ENCODE measurements around the gene CNTD1.
"Not testable (repeated sequence)": the region's sequence is repeated elsewhere in the genome, so short reads cannot be mapped to it uniquely, and the experiment has no call there.

Gene CNTD1

DNA sequence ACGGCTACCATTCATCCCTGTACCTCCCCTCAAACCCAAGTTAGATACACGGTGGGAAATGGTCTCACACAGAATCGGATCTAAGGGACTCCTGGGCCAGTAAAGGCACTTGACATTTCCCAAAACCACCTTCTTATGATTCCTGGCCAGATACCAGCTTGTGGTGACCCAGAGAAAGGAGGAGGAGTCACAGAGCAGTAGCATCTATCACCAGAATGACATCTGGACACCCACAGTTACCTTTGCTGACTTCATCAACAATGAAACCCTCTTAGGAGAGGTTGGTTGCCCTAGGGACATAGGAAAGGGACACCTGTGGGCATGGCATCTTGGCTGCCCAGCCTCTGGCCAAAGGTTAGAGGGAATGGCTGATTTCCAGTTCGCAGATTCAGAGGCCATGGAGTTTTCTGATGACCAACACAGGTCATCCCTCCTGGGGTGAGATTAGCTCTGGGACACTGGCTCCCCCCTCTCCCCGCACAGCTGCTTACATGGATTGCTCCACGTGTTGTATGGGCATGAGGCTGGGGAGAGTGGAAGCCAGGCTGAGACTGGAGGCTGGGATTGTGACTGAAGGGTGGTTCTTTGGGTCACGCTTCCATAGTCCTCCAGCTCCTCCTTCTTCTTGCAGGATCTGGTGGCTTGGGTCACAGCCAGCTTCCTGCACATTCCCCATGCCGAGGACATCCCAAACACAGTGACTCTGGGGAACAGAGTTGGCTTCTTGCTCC lies 51.0 kb downstream of the CNTD1 start:
- no peaks in the 10 kb centered on the region for H3K9me2 ChIP-seq (replicated peaks; ENCODE audit: low read depth, low read length)
- H3K4me1 ChIP-seq (ENCODE audit: insufficient read depth, low read length, poor library complexity, severe bottlenecking) = no peaks in the 10 kb centered on the region
- H4K20me1 ChIP-seq (ENCODE audit: insufficient read depth, low read length, poor library complexity, severe bottlenecking) = no peaks in the 10 kb centered on the region
- no peak overlapping the region for H2AFZ ChIP-seq (ENCODE audit: low read length)
- H3K9me3 ChIP-seq (ENCODE audit: insufficient read depth, low read depth, low read length) = no peaks in the 10 kb centered on the region
- no peak overlapping the region for H3K4me3 ChIP-seq (ENCODE audit: low read length, poor library complexity, severe bottlenecking)
- H3K4me2 ChIP-seq (ENCODE audit: low read depth, low read length, poor library complexity, severe bottlenecking) = no peak overlapping the region
- no peaks in the 10 kb centered on the region for H3F3A ChIP-seq (ENCODE audit: low read depth)
- H3K79me2 ChIP-seq (ENCODE audit: insufficient read depth, low read length) = no peaks in the 10 kb centered on the region
- TF ChIP-seq, protein P1, sequence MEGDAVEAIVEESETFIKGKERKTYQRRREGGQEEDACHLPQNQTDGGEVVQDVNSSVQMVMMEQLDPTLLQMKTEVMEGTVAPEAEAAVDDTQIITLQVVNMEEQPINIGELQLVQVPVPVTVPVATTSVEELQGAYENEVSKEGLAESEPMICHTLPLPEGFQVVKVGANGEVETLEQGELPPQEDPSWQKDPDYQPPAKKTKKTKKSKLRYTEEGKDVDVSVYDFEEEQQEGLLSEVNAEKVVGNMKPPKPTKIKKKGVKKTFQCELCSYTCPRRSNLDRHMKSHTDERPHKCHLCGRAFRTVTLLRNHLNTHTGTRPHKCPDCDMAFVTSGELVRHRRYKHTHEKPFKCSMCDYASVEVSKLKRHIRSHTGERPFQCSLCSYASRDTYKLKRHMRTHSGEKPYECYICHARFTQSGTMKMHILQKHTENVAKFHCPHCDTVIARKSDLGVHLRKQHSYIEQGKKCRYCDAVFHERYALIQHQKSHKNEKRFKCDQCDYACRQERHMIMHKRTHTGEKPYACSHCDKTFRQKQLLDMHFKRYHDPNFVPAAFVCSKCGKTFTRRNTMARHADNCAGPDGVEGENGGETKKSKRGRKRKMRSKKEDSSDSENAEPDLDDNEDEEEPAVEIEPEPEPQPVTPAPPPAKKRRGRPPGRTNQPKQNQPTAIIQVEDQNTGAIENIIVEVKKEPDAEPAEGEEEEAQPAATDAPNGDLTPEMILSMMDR (conservative IDR thresholded peaks at IDR 0.05; ENCODE audit: low read length) = no peak
- no peak for TF ChIP-seq EZH2phosphoT487 (IDR thresholded peaks at IDR 0.05; ENCODE audit: borderline replicate concordance)
- no peaks in the 10 kb centered on the region for H3K27me3 ChIP-seq (ENCODE audit: insufficient read depth, low read length, poor library complexity, severe bottlenecking)
- no peak overlapping the region for H3K9ac ChIP-seq (ENCODE audit: low read depth, low read length, poor library complexity, severe bottlenecking)
- H3K36me3 ChIP-seq (ENCODE audit: insufficient read depth, low read length) = peaks cover 11% of the 10 kb centered on the region; the same call in 1 of the 2 replicates

- no peak within 1 kb of the TSS for H3K4me2 ChIP-seq (ENCODE audit: low read depth, low read length, poor library complexity, severe bottlenecking)
- H3K9me3 ChIP-seq (ENCODE audit: insufficient read depth, low read depth, low read length) = no peaks in the 10 kb centered on the region
- no peaks in the 10 kb centered on the region for H3F3A ChIP-seq (ENCODE audit: low read depth)
- TF ChIP-seq EZH2phosphoT487 (IDR thresholded peaks at IDR 0.05; ENCODE audit: borderline replicate concordance) = no peak
- TF ChIP-seq, protein P1 (conservative IDR thresholded peaks at IDR 0.05; ENCODE audit: low read length) = no peak
- H3K4me1 ChIP-seq (ENCODE audit: insufficient read depth, low read length, poor library complexity, severe bottlenecking) = no peaks in the 10 kb centered on the region
- no peaks in the 10 kb centered on the region for H3K36me3 ChIP-seq (ENCODE audit: insufficient read depth, low read length)
- H4K20me1 ChIP-seq (ENCODE audit: insufficient read depth, low read length, poor library complexity, severe bottlenecking) = no peaks in the 10 kb centered on the region
- no peaks in the 10 kb centered on the region for H3K27me3 ChIP-seq (ENCODE audit: insufficient read depth, low read length, poor library complexity, severe bottlenecking)
- H2AFZ ChIP-seq (ENCODE audit: low read length) = no peak within 1 kb of the TSS
- no peak within 1 kb of the TSS for H3K9ac ChIP-seq (ENCODE audit: low read depth, low read length, poor library complexity, severe bottlenecking)
- H3K79me2 ChIP-seq (ENCODE audit: insufficient read depth, low read length) = no peaks in the 10 kb centered on the region
- no peaks in the 10 kb centered on the region for H3K9me2 ChIP-seq (replicated peaks; ENCODE audit: low read depth, low read length)
- no peak within 1 kb of the TSS for H3K4me3 ChIP-seq (ENCODE audit: low read length, poor library complexity, severe bottlenecking)
Observed at GRCh38 chr17:42850954-42851353, 52.3 kb downstream of the CNTD1 start, which contains the start of gene AOC3. AOC3 (plus strand) TSS chr17:42851199; CDS start chr17:42851344, 145 bp downstream.

DNA sequence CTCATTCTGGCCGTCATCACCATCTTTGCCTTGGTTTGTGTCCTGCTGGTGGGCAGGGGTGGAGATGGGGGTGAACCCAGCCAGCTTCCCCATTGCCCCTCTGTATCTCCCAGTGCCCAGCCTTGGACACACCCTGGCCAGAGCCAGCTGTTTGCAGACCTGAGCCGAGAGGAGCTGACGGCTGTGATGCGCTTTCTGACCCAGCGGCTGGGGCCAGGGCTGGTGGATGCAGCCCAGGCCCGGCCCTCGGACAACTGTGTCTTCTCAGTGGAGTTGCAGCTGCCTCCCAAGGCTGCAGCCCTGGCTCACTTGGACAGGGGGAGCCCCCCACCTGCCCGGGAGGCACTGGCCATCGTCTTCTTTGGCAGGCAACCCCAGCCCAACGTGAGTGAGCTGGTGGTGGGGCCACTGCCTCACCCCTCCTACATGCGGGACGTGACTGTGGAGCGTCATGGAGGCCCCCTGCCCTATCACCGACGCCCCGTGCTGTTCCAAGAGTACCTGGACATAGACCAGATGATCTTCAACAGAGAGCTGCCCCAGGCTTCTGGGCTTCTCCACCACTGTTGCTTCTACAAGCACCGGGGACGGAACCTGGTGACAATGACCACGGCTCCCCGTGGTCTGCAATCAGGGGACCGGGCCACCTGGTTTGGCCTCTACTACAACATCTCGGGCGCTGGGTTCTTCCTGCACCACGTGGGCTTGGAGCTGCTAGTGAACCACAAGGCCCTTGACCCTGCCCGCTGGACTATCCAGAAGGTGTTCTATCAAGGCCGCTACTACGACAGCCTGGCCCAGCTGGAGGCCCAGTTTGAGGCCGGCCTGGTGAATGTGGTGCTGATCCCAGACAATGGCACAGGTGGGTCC lies 52.9 kb downstream of the CNTD1 start:
- not testable (repeated sequence) for H3K9ac ChIP-seq (ENCODE audit: low read depth, low read length, poor library complexity, severe bottlenecking); H3K9me2 ChIP-seq (replicated peaks; ENCODE audit: low read depth, low read length); H3K79me2 ChIP-seq (ENCODE audit: insufficient read depth, low read length); H3K9me3 ChIP-seq (ENCODE audit: insufficient read depth, low read depth, low read length); H3K4me1 ChIP-seq (ENCODE audit: insufficient read depth, low read length, poor library complexity, severe bottlenecking); H3K27me3 ChIP-seq (ENCODE audit: insufficient read depth, low read length, poor library complexity, severe bottlenecking); H3K4me3 ChIP-seq (ENCODE audit: low read length, poor library complexity, severe bottlenecking); H3K4me2 ChIP-seq (ENCODE audit: low read depth, low read length, poor library complexity, severe bottlenecking); H3K36me3 ChIP-seq (ENCODE audit: insufficient read depth, low read length); H3F3A ChIP-seq (ENCODE audit: low read depth); H4K20me1 ChIP-seq (ENCODE audit: insufficient read depth, low read length, poor library complexity, severe bottlenecking); H2AFZ ChIP-seq (ENCODE audit: low read length)

Data from Loucy (cell line).